Keratinocyte (primary cell): ENCODE results near the gene GJD4.

Experiments
- EZH2 ChIP-seq: IDR thresholded peaks from one replicate; pipeline ENCODE4 v1.6.1; 2012; ENCODE audit warnings: inconsistent platforms, mild to moderate bottlenecking, low read length, moderate library complexity
- TF ChIP-seq, protein P1 (sequence below), 3 experiments: IDR thresholded peaks in 1 of 3; conservative IDR thresholded peaks in 1 of 3; optimal IDR thresholded peaks in 1 of 3; 2 replicates in 2 of 3; 3 replicates in 1 of 3; pipeline versions ENCODE3 to v1.5.1; 2011; ENCODE audit warnings: low read length in 3 of 3, mild to moderate bottlenecking in 3 of 3, moderate library complexity in 2 of 3, control low read depth in 1 of 3, inconsistent platforms in 1 of 3; ENCODE audit not compliant: insufficient read depth in 2 of 3; ENCODE audit errors: extremely low read depth in 1 of 3

DNA sequence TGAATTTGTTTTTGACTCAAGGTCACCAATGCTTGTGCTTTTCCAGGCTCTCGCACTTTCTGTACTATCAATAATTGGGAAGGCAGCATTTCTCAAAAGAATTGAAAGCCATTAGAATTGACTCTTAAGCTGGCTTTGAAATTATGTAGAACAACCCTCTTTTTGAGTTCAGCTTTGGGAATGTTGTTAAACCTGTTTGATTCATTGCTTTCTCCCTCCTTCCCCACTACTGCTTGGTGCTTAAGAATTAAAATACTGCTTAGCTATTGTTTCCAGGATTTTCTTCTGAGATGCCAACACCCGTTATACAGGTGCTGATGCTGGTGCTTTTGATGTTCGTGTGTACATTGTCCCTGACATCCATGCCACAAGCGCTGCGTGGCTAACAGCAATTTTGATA is 52.5 kb downstream of the GJD4 start:
- TF ChIP-seq EZH2 = no peak
- TF ChIP-seq, protein P1, sequence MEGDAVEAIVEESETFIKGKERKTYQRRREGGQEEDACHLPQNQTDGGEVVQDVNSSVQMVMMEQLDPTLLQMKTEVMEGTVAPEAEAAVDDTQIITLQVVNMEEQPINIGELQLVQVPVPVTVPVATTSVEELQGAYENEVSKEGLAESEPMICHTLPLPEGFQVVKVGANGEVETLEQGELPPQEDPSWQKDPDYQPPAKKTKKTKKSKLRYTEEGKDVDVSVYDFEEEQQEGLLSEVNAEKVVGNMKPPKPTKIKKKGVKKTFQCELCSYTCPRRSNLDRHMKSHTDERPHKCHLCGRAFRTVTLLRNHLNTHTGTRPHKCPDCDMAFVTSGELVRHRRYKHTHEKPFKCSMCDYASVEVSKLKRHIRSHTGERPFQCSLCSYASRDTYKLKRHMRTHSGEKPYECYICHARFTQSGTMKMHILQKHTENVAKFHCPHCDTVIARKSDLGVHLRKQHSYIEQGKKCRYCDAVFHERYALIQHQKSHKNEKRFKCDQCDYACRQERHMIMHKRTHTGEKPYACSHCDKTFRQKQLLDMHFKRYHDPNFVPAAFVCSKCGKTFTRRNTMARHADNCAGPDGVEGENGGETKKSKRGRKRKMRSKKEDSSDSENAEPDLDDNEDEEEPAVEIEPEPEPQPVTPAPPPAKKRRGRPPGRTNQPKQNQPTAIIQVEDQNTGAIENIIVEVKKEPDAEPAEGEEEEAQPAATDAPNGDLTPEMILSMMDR (optimal IDR thresholded peaks at IDR 0.05 in 1 of 3, IDR thresholded peaks at IDR 0.05 in 1 of 3, conservative IDR thresholded peaks at IDR 0.05 in 1 of 3; ENCODE audit: extremely low read depth in 1 of 3, insufficient read depth in 2 of 3, low read length in 3 of 3) = no peak
